Dermis blood vessel endothelial cell (primary cell): ENCODE measurements around the gene SLC2A11. TPM values are rescaled to one million over a fixed set of nuclear protein-coding genes. Genes with fewer than 3 reads are reported as not detected.
"Not testable (repeated sequence)": the region's sequence is repeated elsewhere in the genome, so short reads cannot be mapped to it uniquely, and the experiment has no call there.

Experiments
- DNase-seq: peaks from one replicate; pipeline ENCODE4 v3.0.0; 2010
- total RNA-seq: library from RNA; depleted of rRNA; stranded (reverse); fragments of >200 nt; gene quantifications from 2 replicates; pipeline ENCODE4 v1.2.3, GENCODE V29; 2014

Gene SLC2A11
- total RNA-seq, 1 donor from 2014 or later, result 6.0 TPM

DNA sequence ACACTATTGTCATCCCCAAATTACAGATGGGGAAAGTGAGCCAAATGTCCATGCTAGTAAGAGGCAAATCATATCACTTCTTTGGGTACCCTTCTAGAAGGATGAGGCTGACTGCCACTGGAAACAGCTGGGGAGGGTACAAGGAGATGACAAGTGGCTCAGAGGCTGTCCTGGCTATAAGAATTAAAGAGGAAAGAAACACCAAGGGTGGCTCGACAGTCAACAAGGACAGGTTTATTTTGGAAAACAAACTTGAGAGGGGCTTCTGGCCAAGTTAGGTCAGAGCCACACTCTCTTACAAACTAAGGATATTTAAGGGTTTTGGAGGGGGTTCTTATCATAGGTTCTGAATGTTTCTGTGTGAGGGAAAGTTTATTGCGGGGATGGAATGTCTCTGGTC, 34.5 kb downstream of the SLC2A11 start:
- DNase-seq, result no peak

DNA sequence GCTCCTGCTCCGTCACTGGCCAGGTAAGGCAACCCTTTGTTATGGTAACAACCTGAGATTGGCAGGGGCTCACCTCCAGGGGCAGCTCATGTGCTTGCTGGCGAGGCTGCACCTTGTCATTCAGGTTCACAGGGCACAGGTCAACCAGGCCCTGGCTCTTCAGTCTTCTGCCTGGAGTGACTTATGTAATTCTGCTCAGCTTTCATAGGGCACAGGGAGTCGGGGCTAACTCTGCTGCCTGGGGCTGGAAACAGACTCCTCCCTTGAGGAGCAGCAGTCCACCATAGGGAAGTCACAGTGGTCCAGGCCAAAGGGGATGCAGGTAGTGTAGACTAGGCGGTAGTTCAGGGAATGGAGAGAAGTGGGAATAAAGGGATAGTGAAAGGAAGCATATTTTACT, 35.0 kb downstream of the SLC2A11 start:
- DNase-seq, result no peak

DNA sequence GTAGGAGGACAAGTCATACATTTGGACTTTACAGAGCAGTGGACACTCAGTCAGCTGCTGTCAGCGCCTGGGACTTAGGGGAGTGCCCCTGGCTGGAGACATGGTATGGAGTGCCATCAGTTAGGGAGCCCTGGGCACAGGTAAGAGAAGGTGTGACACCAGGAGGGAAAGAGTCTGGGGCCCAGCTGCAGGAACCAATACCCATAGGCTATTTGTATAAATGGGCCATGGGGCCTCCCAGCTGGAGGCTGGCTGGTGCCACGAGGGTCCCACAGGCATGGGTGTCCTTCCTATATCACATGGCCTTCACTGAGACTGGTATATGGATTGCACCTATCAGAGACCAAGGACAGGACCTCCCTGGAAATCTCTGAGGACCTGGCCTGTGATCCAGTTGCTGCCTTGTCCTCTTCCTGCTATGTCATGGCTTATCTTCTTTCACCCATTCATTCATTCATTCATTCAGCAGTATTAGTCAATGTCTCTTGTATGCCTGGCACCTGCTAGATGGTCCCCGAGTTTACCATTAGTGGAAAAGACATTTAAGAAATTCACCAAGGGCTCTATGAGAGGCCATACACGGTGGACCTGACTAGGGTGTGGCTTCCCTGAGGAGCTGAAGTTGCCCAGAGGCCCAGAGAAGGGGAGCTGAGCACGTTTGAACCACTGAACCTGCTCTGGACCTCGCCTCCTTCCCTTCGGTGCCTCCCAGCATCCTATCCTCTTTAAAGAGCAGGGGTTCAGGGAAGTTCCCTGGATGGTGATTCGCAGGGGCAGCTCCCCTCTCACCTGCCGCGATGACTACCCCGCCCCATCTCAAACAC, 35.7 kb downstream of the SLC2A11 start:
- no peak for DNase-seq

DNA sequence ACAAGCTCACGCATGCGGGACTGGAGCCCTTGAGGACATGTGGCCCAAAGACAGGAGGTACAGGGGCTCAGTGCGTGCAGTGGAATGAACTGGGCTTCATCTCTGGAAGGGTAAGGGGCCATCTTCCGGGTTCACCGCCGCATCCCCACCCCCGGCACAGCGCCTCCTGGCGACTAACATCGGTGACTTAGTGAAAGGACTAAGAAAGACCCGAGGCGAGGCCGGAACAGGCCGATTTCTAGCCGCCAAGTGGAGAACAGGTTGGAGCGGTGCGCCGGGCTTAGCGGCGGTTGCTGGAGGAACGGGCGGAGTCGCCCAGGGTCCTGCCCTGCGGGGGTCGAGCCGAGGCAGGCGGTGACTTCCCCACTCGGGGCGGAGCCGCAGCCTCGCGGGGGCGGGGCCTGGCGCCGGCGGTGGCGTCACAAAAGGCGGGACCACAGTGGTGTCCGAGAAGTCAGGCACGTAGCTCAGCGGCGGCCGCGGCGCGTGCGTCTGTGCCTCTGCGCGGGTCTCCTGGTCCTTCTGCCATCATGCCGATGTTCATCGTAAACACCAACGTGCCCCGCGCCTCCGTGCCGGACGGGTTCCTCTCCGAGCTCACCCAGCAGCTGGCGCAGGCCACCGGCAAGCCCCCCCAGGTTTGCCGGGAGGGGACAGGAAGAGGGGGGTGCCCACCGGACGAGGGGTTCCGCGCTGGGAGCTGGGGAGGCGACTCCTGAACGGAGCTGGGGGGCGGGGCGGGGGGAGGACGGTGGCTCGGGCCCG, 36.5 kb downstream of the SLC2A11 start, which contains the start of gene MIF:
Gene MIF (plus strand): TSS at position 439 of the 765 bp plus-strand sequence. CDS start 92 bp downstream, at position 531.
- peak; percentile 95 for DNase-seq

DNA sequence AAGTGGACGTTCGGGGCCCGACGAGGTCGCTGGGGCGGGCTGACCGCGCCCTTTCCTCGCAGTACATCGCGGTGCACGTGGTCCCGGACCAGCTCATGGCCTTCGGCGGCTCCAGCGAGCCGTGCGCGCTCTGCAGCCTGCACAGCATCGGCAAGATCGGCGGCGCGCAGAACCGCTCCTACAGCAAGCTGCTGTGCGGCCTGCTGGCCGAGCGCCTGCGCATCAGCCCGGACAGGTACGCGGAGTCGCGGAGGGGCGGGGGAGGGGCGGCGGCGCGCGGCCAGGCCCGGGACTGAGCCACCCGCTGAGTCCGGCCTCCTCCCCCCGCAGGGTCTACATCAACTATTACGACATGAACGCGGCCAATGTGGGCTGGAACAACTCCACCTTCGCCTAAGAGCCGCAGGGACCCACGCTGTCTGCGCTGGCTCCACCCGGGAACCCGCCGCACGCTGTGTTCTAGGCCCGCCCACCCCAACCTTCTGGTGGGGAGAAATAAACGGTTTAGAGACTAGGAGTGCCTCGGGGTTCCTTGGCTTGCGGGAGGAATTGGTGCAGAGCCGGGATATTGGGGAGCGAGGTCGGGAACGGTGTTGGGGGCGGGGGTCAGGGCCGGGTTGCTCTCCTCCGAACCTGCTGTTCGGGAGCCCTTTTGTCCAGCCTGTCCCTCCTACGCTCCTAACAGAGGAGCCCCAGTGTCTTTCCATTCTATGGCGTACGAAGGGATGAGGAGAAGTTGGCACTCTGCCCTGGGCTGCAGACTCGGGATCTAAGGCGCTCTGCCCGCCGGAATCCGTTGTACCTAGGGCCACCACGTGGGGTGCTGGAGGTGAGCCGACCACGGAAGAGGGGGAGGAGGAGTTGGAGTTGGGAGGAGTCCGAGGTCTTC, 37.3 kb downstream of the SLC2A11 start:
- peak; percentile 68 for DNase-seq

DNA sequence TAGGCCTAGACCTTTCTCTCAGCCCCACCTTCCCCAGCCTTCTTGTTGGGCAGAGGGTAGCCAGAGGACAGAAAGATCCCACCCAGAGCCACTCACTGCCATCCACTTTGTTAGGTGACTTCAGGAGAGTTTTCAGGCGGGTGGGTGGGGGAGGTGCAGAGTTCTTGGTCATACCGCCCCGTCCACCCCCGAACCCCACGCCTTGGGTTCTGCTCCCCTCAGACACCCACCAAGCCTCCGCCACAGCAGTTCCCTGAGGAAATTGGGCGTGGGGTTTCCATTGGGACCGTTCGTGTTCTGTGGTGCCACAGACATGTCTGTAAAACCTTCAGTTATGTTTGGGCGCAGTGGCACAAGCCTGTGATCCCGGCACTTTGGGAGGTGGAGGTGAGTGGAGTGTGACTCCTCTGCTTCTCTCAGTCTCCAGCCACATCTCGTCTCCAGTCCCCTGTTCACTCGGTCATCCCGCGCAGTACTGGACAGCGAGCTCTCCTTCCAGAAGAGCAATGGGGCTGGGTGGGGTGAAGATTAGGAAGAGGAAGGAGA, 38.0 kb downstream of the SLC2A11 start:
- no peak for DNase-seq

DNA sequence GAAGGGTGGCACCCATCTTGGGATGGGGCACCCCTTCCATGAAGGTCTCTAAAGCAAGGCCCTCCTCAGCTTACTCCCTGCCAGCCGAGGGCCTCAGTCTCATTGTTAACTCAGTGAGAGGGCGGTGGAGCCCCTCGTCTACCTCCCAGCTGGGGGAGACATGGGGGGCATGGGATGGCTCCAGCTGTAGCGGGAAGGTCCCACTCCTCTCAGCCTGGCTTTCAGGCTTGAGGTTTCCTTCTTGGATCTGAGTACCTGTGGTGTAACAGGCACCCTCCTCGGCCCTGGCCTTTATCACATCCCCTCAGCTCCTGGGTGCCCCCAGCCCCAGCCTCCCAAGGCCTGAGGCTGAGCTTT, 38.5 kb downstream of the SLC2A11 start:
- DNase-seq, result no peak

DNA sequence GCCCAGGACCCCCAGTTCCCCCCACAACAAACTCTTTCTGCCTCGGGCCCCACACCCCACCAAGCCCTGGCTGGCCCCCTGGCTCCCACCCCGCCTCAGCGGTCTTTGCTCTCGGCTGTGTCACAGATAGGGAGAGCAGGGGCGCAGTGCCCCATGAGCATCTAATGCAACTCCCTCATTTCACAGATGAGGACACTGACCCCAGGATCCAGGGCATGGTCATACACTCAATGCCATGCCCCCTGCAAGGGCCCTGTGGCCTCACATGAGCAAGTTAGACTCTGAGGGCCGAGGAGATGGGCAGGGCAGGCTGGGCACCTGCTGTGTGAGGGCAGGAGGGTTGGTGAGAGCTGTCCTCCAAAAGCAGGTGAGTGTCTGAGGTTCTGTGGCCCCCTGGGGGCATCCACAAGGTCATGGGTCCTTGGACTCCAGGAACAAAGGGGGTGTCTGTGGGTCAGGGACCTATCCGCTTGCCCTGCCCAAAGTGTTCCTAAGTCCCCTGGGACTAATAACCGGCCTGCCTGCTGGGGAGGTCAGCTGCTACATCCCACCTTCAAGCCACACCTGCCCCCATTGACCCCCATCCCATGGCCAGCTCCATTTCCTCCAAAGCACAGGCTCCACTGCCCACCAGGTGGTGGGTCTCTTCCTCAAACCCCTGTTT, 39.0 kb downstream of the SLC2A11 start:
- no peak for DNase-seq

DNA sequence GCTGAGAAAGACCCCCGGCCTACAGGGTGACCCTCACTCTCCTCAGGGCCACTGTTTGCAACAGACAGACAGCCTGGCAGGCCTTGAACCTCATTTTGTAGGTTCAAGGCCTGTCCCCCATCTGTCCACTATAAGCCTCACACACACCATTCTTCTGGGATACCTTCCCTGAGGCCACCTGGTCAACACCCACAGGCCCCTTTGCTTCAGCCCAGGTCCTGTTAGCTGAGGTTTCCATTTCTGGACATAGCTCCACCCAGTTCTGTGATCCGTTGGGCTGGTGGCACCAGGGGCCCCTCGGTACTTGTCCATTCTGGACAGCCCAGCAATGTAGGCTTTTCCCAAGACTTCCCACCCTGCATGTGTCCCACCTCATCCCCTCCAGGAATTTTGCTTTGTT, 39.6 kb downstream of the SLC2A11 start:
- no peak for DNase-seq

DNA sequence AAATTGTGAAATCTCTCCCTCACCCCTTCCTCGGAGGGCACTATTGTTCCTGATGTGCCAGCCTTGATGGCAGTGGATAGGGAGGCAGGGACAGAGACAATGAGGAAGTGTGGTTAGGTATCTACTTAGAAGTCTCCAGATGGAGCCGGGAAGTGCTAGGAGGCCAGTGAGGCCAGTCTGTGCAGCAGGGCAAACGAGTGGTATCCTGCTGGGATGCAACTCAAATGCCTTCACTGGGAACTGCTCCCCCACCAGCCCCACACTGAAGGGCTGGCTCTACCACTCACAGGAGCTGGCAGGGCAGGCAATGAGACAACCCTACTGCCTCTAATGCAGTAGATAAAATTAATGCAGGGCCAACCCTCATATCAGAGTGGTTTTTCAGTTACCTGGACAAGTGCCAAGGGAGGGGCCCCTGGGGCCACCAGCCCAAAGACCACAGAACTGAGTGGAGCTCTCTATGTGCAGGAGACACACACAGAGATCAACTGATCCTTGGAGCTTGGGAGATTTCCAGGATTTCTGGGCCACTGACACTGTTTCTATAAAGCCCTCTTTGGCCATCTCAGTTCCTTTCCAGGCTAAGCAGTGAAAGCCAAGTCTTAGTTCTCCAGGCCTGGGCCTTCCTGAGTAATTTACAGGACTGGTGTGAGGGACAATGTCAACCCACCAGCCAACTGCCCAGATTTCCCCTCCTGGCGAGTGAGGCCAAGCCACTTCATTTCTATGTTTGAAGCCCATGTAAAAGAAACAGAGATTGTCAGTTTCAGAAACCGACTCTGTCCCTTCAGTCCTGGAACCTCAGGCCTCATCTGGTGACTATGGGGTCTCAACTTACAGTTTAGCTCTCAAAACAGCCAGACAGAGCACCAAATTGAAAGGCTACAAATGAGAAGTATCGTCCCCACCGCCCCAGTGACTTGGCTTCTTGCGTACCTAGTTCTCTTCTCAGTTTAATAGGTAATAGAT, 40.6 kb downstream of the SLC2A11 start:
- no peak for DNase-seq

DNA sequence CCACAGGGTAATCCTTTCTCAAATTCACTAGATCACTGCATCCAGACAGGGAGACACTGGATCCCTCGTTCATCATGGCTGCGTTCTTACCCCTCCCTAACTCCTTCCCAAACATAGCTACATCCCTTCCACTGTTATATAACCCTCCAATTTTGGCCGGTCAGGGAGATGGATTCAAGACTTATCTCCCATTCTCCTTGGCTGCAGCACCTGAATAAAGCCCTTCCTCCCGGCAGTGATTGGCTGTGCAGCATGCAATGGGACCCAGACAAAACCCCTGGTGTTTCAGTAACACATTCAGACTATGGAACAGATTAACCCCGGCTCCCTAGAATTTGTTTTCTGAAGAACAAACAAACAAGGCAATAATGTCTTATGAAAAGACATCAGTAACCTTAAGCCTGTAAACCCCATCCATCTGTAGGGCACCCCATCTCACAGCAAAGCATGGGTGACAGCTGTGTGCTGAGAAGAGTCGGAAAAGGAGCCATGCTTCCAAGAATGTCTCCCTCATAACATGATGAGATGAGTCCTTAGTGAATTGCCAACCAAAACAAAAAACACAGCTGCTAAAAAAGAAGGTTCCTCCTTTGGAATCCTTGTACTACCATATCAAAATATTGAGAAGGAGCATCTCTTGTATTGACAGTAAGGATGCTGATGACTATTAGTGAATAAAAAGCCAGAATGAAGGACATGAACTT, 41.5 kb downstream of the SLC2A11 start:
- no peak for DNase-seq

DNA sequence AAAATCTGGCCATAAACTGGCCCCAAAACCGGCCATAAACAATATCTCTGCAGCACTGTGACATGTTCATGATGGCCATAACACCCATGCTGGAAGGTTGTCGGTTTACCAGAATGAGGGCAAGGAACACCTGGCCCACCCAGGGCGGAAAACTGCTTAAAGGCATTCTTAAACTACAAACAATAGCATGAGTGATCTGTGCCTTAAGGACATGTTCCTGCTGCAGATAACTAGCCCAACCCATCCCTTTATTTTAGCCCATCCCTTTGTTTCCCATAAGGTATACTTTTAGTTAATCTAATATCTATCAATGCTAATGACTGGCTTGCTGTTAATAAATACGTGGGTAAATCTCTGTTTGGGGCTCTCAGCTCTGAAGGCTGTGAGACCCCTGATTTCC, 42.6 kb downstream of the SLC2A11 start:
- DNase-seq, result not testable (repeated sequence)

DNA sequence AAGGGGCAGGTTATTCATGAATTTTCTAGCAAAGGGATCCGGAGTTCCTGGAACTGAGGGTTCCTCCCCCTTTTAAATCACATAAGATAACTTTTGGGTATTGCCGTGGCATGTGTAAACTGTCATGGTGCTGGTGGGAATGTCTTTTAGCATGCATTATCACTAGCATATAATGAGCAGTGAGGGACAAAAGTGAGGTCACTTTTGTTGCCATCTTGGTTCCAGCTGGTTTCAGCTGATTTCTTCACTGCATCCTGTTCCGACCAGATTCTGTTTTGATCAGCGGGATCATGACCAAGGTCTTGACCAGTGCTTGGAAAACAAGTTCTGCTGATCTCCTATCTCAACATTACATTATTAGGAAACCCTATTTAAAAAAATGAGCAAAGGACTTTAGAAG, 43.9 kb downstream of the SLC2A11 start:
- DNase-seq, result no peak

DNA sequence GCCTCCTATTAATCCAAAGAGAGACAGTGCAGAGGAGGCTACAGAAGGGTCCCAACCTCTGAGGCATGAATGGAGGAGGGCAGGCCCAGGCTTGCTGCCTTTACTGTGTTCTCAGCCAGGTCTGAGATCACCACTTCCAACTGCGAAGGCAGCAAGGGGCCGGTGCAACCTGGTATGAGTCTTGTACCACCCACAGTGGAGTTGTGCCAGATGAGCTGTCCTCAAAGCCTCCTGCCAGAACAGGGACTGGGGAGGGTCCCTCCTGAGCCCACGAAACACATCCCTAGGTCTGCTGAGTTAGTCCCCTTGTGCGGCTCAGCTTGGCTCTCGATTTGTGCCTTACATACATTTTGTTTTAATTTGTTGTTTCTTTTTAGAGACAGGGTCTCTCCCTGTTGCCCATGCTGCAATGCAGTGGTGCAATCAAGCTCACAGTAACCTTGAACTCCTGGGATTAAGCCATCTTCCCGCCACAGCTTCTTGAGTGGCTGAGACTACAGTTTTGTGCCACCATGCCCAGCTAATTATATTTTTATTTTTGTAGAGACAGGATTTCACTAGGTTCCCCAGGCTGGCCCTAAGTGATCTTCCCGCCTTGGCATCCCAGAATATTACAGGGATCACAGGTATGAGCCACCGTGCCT, 45.8 kb downstream of the SLC2A11 start:
- DNase-seq, result no peak

DNA sequence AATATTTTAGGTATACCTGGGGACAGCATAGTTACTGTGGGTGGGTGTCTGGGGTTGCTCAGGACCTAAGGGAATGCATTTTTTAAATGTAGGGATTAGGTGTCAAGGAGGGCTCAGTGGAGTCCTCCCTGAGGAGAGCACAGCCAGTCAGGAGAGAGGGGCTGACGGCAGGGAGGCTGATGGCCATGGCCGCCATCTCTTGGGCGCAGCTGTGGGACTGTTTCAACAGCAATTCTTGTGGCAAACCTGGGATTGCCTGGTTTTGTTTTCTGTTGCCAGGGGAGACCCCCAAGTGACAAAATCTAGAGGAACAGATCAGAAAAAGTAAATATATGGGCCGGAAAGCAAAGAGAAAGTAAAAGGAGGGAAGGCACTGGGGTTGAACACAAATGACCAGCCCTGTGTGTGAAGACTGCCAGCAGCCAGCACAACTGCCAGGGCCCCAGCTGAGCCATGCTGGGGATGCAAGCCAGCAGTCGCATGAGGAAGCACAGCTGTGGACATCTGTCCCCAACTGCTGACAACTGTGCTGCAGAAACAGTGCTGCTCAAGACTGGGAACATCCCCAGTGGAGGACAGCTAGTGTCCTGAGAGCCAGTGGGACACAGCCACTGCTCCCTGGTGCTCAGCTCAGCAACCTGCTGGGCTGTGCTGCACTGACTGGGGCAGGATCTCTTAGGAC, 47.0 kb downstream of the SLC2A11 start:
- no peak for DNase-seq

DNA sequence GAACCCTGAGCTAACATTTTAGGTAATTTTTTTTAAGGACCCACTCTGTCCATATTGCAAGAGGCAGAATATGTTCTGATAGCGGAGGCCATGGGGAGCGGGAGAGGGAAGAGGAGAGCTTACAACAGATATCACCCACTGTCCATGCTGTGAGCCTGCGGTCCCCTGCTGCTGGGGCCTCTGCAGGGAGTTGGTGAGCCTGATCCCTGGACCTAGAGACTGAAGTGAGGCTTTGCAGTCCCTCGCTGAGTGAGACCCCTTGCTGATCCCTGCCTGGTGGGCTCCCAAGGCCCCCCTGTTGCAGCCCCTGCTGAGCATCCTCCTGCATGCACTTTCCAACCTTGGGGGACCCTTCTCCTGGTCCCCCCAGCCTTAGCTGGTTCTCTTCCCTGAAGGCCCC, 49.0 kb downstream of the SLC2A11 start:
- DNase-seq, result no peak

DNA sequence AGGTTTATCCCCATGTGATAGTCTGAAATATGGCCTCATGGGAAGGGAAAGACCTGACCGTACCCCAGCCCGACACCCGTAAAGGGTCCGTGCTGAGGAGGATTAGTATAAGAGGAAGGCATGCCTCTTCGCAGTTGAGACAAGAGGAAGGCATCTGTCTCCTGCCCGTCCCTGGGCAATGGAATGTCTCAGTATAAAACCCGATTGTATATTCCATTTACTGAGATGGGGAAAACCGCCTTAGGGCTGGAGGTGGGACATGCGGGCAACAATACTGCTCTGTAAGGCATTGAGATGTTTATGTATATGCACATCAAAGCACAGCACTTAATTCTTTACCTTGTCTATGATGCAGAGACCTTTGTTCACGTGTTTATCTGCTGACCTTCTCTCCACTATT, 49.7 kb downstream of the SLC2A11 start:
- not testable (repeated sequence) for DNase-seq

DNA sequence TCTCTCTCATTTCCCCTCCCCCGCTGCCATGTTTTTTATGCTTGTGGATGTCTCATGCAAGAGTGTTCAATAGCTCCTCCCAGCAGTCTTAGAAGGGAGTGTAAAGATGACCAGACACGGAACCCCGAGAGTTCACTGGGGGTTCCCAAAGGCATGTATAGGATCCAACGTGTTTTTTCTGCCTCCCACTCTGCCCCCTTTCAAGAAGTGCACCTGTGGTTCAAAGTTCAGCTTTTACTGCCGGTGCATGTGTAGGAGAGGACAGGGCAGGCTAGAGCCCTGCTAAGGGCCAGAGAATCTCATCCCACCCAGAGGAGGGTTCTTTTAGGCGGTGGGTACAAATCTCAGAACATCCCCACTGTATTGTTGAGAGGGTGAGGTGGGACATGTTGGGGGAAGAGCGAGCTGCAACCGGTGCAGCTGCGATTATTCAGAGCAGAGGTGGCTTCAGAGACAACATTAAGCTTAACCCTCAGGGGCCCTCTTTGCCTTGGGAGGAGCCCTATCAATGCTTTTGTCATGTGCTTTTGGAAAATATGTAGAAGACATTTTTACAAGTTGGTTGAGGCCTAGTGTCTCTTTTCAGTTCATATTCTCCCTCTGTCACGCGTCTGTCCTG, 51.0 kb downstream of the SLC2A11 start:
- DNase-seq, result no peak
